Measurements from ENCODE around the gene DARS1.
A peak's percentile ranks its signal among the peaks of the same experiment; 100 is the strongest.
"Not testable (repeated sequence)": the region's sequence is repeated elsewhere in the genome, so short reads cannot be mapped to it uniquely, and the experiment has no call there.

The DARS1 gene

DNA sequence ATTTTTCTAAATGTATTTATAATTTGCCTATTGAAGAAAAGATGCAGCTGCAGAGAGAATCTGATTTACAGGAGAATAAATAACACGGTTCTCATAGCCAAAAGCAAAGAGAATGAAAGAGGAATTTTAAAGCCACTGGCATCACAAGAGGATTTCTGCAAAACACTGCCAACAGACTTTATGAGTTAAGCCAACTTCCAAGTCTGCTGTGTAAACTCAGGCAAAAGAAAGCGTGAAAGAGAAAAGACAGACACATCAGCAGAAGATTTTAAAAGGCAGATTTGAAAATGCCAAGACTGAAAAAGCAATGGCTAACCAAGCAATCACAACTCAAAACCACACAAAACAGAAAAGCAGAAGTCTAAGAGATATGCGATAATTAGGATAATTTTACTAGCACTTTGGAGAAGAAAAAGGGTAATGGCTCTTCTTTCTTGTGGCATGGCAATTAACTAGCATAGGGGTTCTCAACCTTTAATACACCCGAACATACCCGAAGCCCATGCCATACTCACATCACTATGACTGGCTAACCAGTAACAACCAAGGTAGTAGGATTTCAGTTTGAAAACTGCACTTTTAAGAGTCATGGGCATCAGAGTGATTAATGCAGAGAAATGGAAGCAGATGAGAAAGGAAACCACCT, 4.9 kb downstream of the DARS1 start:
- DNase-seq, result no peak

DNA sequence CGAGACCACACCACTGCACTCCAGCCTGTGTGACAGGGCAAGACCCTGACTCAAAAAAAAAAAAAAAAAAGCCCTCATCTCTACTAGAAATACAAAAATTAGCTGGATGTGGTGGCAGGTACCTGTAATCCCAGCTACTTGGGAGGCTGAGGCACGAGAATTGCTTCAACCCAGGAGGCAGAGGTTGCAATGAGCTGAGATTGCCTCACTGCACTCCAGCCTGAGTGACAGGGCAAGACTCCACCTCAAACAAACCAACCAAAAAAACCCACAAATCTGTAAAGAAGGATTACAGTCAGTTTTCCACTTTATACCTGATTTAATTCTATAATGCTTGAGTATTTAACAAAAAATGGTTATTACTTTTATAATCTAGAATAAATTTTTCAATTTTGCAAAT, 9.7 kb downstream of the DARS1 start:
- DNase-seq, result no peak

DNA sequence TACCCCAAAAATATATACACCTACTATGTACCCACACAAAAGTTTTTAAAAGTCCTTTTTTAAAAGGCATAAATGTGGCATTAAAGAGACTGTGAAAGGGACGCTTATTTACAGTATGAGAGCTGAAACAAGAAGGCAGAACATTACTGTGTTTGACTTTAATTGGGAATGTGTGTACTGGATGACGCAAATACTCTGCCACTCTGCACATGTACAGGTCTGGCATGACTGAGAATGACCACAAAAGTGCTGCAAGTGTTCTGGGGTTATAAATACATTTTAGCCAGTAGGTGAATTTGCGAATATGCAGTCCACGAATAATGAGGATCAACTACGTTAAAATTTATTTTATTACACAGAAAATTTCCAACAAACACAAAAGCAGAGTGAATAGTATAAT, 11.4 kb downstream of the DARS1 start:
- no peak for DNase-seq

DNA sequence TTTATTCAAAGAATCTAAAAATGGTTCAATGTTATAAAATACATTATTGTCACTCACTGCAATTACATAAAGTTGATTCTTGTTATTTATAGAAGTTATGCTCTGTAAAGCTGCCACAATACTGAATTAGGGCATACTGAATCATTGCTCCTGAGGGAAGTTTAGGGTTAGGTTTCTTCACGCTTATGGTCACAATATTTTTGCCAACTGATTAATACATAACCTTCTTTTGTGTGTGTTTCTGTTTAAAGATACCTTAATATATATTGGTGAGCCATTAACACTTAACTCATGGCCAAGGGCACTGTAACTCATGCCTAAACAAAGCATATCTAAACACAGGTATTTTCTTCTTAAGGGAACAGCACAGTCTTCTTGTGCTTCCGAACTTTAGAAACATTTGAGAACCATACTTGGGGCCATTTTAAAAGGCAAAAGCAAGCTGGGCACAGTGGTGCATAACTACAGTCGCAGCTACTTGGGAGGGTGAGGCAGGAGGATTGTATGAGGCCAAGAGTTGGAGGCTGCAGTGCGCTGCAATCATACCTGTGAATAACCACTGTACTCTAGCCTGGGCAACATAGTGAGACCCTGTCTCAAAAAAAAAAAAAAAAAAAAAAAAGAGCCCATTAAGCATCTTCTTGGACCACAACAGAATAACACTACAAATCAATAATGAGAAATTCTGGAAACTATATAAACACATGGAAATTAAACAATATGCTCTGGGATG, 15.6 kb downstream of the DARS1 start:
- no peak for DNase-seq

GRCh38 chr2:135965756-135966155, 19.7 kb downstream of the DARS1 start:
- DNase-seq, result no peak

- not testable (repeated sequence) for DNase-seq
These were observed 21.0 kb downstream of the DARS1 start for GRCh38 chr2:135964404-135964803.

DNA sequence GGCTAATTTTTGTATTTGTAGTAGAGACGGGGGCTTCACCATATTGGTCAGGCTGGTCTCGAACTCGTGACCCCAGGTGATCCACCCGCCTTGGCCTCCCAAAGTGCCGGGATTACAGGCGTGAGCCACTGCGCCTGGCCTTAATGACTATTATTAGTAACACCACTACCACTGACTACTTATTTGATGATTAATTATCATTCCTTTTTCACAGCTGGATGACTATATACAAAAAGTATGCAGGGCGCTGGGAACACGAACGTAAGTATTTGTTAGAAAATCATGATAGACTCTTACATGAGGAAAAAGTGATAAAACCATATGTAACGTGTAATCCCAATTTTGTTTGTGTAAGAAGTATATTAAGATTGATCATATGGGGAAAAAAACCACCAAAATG, 21.6 kb downstream of the DARS1 start:
- DNase-seq, result no peak

DNA sequence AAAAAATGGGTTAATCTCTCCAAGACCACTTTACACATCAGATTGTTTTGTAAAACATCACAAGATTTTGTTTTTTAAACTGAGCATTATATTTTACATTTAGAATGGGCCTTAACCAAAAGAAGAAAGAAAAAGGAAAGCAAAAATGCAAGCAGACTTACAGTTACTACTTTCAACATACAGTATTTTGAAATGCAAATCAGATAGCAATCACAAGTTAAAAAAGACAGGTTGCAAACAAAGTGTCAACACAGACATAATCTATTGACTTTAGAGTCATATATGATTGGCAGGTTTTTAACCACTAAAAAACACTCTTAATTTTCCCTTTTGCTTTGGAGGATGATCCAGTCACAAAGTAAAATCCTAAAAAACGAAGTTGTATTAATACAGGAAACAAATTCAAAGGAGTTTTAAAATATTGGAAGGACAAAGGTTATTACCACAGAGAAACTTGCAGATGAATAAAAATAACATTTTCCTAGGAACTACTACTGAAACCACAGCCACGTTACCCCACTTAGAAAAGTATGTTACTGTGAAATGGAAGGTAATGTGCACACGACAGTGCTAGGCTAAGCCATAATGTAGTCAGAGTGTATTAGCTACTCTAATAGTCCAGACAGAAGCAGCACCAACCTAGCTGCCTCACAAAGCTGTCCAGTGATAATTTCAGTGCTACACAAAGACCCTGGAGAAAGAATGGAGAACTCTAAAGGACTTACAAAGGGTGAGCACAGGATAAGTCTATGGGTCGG, 22.9 kb downstream of the DARS1 start:
- no peak for DNase-seq

DNA sequence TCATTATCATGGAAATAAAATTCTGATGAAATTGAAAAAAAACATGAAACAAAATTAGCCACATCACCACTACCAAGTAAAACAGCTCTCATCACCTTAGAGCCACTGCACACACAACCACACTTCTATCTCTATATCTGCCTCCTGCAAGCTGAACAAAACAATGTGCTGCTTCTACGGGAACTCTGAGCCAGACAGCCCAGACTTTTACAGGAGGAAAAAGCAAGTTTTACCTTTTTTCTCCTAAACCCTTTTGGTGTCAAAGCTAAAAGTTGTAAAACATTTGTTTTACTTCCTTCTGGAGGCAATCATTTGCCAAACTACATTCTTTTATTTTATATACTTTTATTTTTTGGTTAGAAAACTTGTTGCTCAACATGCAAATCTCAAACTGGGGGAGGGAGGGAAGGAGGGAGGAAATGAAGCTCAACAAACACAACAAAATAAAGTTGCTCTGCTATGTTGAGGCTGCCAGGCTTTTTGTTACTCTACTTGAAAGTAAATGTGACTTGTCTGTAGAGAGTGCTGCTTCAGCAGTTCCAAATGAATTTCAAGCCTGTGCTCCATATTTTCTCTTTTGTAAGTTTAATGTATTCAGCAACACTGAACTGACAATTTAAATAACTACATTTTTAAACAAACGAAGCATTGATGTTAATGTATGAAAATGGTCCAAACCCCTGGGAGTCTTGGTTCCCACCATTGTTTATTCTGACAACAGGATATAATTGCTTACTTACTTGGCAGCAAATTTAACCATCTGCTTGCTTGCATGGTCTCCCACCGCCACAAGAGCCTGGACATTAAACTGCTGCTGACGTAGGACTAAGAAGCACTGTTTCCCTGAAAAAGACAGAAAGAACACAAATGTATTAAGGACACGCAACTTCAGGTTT, 24.5 kb downstream of the DARS1 start:
- DNase-seq, result peak; percentile 10

- no peak for DNase-seq
These were observed 25.3 kb downstream of the DARS1 start for GRCh38 chr2:135960150-135960549.

- not testable (repeated sequence) for DNase-seq
These were observed 26.5 kb downstream of the DARS1 start for GRCh38 chr2:135958927-135959326.

- DNase-seq, result no peak
These were observed 31.3 kb downstream of the DARS1 start for GRCh38 chr2:135954020-135954601.

DNA sequence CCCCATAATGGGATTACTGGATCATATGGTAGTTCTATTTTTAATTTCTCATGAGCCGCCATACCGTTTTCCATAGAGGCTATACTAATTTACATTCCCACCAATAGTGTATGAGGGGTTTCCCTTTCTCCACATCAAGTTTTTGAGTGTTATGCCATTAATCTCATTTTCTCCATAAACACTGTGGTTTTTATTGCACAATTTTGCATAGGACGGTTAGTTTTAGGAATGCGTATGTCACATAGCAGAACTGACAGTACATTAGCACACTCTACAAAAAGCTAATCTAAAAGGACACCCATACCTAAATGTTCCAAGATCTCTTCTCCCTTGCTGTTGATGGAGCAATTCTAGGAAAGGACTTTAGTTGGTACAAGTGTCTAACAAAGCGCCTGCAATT, 32.5 kb downstream of the DARS1 start:
- no peak for DNase-seq

DNA sequence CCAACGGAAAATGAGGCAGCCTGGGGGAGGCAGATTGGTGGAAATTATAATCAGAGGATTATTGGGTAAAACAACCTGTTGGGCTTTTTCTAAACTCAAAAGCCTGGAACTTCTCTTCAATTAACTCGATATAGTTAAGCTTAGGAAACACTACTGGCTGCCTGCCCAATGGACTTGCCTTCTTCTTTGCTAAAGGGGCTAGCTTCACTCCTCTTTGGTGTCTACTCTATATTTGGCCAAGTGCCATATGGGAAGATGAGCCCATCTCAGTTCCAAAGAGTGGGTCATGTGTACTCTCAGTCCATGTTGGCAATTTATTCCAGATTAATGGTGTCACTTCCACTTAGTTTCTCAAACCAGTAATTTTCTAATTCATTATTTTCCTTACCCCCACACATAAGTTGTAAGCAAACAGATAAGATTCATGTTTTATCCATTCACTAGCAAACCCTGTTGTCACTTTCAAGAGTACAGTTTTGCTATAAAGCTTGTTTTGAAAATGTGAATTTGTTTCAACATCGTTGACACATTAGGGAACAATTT, 34.3 kb downstream of the DARS1 start:
- no peak for DNase-seq

GRCh38 chr2:135949451-135950234, 35.8 kb downstream of the DARS1 start:
- DNase-seq, result no peak

DNA sequence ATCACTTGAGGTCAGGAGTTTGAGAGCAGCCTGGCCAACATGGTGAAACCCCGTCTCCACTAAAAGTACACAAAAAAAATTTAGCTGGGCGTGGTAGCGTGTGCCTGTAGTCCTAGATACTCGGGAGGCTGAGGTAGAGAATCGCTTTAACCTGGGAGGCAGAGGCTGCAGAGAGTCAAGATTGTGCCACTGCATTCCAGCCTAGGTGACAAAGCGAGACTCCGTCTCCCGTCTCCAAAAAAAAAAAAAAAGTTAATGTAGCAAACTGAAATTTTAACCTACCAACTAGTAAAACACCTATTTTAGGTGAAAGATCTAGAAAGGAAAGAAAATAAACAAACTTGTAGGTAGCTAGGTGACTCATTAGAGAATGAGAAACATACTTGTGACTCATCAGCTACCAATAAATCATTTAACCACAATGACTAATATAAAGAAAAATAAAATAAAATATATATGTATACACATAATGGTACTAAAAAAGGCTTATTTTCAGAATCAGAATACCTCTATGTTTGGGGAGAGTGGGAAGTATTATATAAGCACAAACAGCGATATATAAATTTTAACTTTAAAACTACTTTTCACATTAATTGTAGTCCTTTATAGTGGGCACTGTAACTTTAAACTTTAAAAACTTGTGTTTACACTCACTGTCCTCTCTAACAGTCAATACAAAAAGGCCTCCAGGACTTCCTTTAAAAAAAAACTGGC, 36.6 kb downstream of the DARS1 start:
- DNase-seq, result peak; percentile 19

GRCh38 chr2:135948141-135948540, 37.3 kb downstream of the DARS1 start:
- DNase-seq, result no peak

DNA sequence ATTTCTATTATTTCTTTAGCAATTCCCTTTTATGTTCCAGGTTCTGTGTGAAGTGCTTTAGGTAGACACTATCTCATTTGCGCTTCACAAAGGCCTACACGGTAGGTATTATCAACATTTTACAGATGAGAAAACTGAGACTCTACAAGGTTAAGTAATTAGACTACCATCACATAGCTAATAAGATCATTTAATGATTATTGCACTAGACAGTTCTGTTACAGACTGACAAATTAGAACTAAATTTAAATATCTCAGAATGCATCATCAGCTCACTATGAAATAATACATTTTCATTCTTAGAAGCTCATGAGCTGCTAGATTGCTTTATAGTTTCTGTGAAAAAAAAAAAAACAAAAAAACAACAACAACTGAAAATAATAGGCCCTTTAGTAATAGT, 37.9 kb downstream of the DARS1 start:
- DNase-seq, result no peak

DNA sequence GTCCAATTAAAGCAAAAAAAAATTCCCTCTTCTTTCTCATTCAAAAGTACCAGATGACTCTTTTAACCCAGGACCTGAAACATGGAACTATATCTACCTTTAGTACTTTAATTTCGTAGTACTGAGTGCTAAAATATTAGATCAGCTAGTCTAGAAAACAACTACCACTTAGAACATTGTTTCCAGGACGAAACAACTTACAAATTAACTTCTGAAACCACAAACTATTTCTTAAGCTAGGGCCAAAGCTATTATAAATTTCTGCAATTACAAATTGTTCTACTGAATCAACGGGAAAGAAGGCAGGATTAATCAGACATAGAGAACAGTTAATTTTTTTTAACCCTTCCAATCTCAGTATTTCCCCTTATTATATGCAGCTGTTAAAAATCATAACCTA, 39.9 kb downstream of the DARS1 start:
- no peak for DNase-seq

GRCh38 chr2:135944625-135945024, 40.8 kb downstream of the DARS1 start:
- no peak for DNase-seq

Data from stimulated activated naive CD4-positive, alpha-beta T cell treated with Interleukin-2 at 50 U/mL for 16 hours (primary cell).